NB4 (cell line): ENCODE data around the gene CPVL.

Experiments used
- DNase-seq: peaks from one replicate; pipeline ENCODE4 v3.0.0; 2010; ENCODE audit warnings: low read depth
- H3K4me3 ChIP-seq: one replicate; pipeline ENCODE4 v1.5.1; 2011; ENCODE audit warnings: mild to moderate bottlenecking, low read depth, low read length, moderate library complexity
- CTCF ChIP-seq: IDR thresholded peaks from one replicate; pipeline ENCODE4 v1.5.1; 2012; ENCODE audit warnings: low read depth, low read length
- MAX ChIP-seq: IDR thresholded peaks from 2 replicates; pipeline ENCODE4 v1.6.1; 2011; ENCODE audit warnings: low read depth, low read length
- MYC ChIP-seq: IDR thresholded peaks from 2 replicates; pipeline ENCODE4 v1.6.1; 2011; ENCODE audit warnings: low read depth, low read length
- POLR2A ChIP-seq: IDR thresholded peaks from 2 replicates; pipeline ENCODE4 v1.6.1; 2011; ENCODE audit warnings: mild to moderate bottlenecking; ENCODE audit not compliant: insufficient read length; ENCODE audit errors: extremely low read depth

CPVL gene

GRCh38 chr7:29009947-29010346 lies 136.4 kb downstream of the CPVL start:
- DNase-seq, result no peak
- H3K4me3 ChIP-seq, result no peak overlapping the region
- TF ChIP-seq POLR2A, result no peak
- TF ChIP-seq CTCF, result no peak
- TF ChIP-seq MYC, result no peak
- no peak for TF ChIP-seq MAX

GRCh38 chr7:29008590-29008989 lies 137.7 kb downstream of the CPVL start:
- TF ChIP-seq MAX (no peak), CTCF (no peak), POLR2A (no peak), MYC (no peak)
- H3K4me3 ChIP-seq, result no peak overlapping the region
- no peak for DNase-seq

- H3K4me3 ChIP-seq, result no peak overlapping the region
- no peak for TF ChIP-seq CTCF
- no peak for DNase-seq
Measured at GRCh38 chr7:29007127-29007526, 139.2 kb downstream of the CPVL start.

DNA sequence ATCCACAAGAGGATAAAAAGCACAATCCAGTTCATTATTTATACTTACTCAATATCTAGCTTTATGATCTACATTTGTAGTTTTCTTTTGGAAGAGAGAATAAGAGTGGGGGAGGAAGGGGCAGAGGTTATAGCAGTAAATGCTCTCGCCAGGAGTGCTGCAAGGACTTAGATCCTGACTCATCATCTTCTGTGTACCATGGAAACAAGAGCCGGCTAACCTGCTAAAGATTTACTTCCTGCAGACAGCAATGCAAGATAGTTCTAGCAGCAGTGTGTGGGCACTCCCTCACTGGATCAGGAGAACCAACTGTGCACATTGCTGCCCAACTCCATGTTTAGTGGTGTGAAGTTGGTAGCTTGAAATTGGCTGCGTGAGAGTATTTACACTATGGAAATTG lies 140.5 kb downstream of the CPVL start:
- H3K4me3 ChIP-seq, result no peak overlapping the region
- DNase-seq, result no peak
- no peak for TF ChIP-seq MAX
- no peak for TF ChIP-seq POLR2A
- TF ChIP-seq CTCF, result no peak
- TF ChIP-seq MYC, result no peak

- TF ChIP-seq MYC (no peak), MAX (no peak), CTCF (no peak), POLR2A (no peak)
- DNase-seq, result no peak
- H3K4me3 ChIP-seq, result no peak overlapping the region
Measured at GRCh38 chr7:29005406-29005805, 140.9 kb downstream of the CPVL start.

DNA sequence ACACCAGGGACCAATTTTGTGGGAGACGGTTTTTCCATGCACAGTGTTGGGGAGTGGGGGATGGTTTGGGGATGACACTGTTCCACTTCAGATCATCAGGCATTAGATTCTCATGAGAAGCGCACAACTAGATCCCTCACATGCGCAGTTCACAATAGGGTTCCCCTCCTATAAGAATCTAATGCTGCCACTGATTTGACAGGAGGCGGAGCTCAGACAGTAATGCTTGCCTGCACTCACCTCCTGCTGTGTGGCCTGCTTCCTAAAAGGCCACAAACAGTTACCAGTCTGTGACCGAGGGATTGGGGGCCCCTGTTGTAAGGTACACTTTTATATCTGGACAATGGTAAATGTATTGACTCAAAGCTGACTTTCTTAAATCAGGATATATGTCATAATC lies 142.6 kb downstream of the CPVL start:
- H3K4me3 ChIP-seq, result no peak overlapping the region
- TF ChIP-seq MAX (no peak), CTCF (no peak), MYC (no peak), POLR2A (no peak)
- DNase-seq, result no peak
